ENCODE results near the gene BFSP1. TPM values are rescaled to one million over a fixed set of nuclear protein-coding genes. Genes with fewer than 3 reads are reported as not detected.

The BFSP1 gene
- total and polyA plus RNA-seq, 2 donors (not counting 3 experiments of a cell fraction or from before 2014, with no cell fraction given), result 3.1 to 5.2 TPM

- TF ChIP-seq FOS (IDR thresholded peaks at IDR 0.05; ENCODE audit: borderline replicate concordance, insufficient read depth, low read length) (peak; percentile 16), EZH2 (IDR thresholded peaks at IDR 0.05; ENCODE audit: borderline replicate concordance, low read depth, low read length, severe bottlenecking) (no peak)
- Histone ChIP-seq H3K79me2 (ENCODE audit: control insufficient read depth, insufficient read depth, low read length) (no peaks in the 10 kb centered on the region), H3K27me3 (ENCODE audit: control insufficient read depth in 2 of 2, insufficient read depth in 2 of 2, low read length in 2 of 2) (no peaks in the 10 kb centered on the region), H3K4me2 (ENCODE audit: insufficient read depth, low read length) (no peak overlapping the region), H3K4me1 (ENCODE audit: control insufficient read depth, extremely low read depth, insufficient read depth, low read length) (no peaks in the 10 kb centered on the region), H3K27ac (ENCODE audit: insufficient read depth, low read depth, low read length) (no peak overlapping the region), H3K9me3 (replicated peaks; ENCODE audit: control insufficient read depth, insufficient read depth, low read length) (no peaks in the 10 kb centered on the region), H3K36me3 (ENCODE audit: control insufficient read depth in 2 of 2, extremely low read depth in 1 of 2, insufficient read depth in 2 of 2, low read length in 2 of 2) (no peaks in the 10 kb centered on the region), H2AFZ (ENCODE audit: low read depth, low read length) (no peak overlapping the region), H3K4me3 (replicated peaks in 1 of 3; ENCODE audit: insufficient read depth in 1 of 3, low read depth in 1 of 3, low read length in 3 of 3) (no peak overlapping the region), H3K9ac (replicated peaks; ENCODE audit: extremely low read depth, insufficient read depth, low read length) (no peak overlapping the region), H3K9me1 (replicated peaks; ENCODE audit: control insufficient read depth, extremely low read depth, insufficient read depth, low read length) (no peaks in the 10 kb centered on the region), H4K20me1 (replicated peaks; ENCODE audit: control insufficient read depth, extremely low read depth, insufficient read depth, low read length) (no peaks in the 10 kb centered on the region)
- intact Hi-C loops (cut with micrococcal nuclease), result loop anchor here (10.0 kb wide), 1 partner anchor 456 kb away; no protein-coding TSS in a partner anchor
- no TSS peak for BruUV-seq (replicated peaks)
- FAIRE-seq (no peak), DNase-seq (ENCODE audit: low read depth, low spot score) (no peak)
- CTCF ChIA-PET, result interaction anchor here (0.6 to 2.3 kb wide), 4 partner anchors 19 to 400 kb away, joined by 3 to 14 read pairs (median 9); partner anchors contain the start of gene DSTN
- dilution Hi-C loops (cut with MboI; ENCODE audit: extremely low pct_ligation_motif_present, low sequenced_read_pairs), result no loop called here
- POLR2A ChIA-PET, result interaction anchor here (1.8 kb wide), 1 partner anchor 31 kb away, joined by 8 read pairs; the partner anchor contains the start of gene DSTN
Measured at GRCh38 chr20:17538517-17539170, 7.5 kb upstream of the BFSP1 start.

GRCh38 chr20:17537959-17538358 lies 6.8 kb upstream of the BFSP1 start:
- FAIRE-seq, result no peak
- no peak for TF ChIP-seq CTCF (IDR thresholded peaks at IDR 0.05; ENCODE audit: extremely low read depth in 1 of 2, insufficient read depth in 1 of 2, low read depth in 1 of 2, low read length in 2 of 2)
- TF ChIP-seq POLR2A (IDR thresholded peaks at IDR 0.05; ENCODE audit: low read depth, low read length), result no peak
- no peak for TF ChIP-seq JUN (IDR thresholded peaks at IDR 0.05; ENCODE audit: borderline replicate concordance, insufficient read depth, insufficient read length, low read depth)
- no peak for TF ChIP-seq EZH2 (IDR thresholded peaks at IDR 0.05; ENCODE audit: borderline replicate concordance, low read depth, low read length, severe bottlenecking)
- no peak for TF ChIP-seq POLR2AphosphoS5 (IDR thresholded peaks at IDR 0.05; ENCODE audit: insufficient read depth, low read depth, low read length)
- TF ChIP-seq MYC (IDR thresholded peaks at IDR 0.05; ENCODE audit: low read depth, low read length), result no peak
- no peak for TF ChIP-seq GATA2 (IDR thresholded peaks at IDR 0.05; ENCODE audit: insufficient read depth, insufficient read length, low read depth, low read length)
- no peak for TF ChIP-seq FOS (IDR thresholded peaks at IDR 0.05; ENCODE audit: borderline replicate concordance, insufficient read depth, low read length)
- TF ChIP-seq MAX (IDR thresholded peaks at IDR 0.05; ENCODE audit: insufficient read depth, insufficient read length), result no peak
- Histone ChIP-seq H3K79me2 (ENCODE audit: control insufficient read depth, insufficient read depth, low read length) (no peaks in the 10 kb centered on the region), H3K9ac (replicated peaks; ENCODE audit: extremely low read depth, insufficient read depth, low read length) (no peak overlapping the region), H3K27ac (ENCODE audit: insufficient read depth, low read depth, low read length) (no peak overlapping the region), H3K9me1 (replicated peaks; ENCODE audit: control insufficient read depth, extremely low read depth, insufficient read depth, low read length) (no peaks in the 10 kb centered on the region), H3K27me3 (ENCODE audit: control insufficient read depth in 2 of 2, insufficient read depth in 2 of 2, low read length in 2 of 2) (no peaks in the 10 kb centered on the region), H3K9me3 (replicated peaks; ENCODE audit: control insufficient read depth, insufficient read depth, low read length) (no peaks in the 10 kb centered on the region), H4K20me1 (replicated peaks; ENCODE audit: control insufficient read depth, extremely low read depth, insufficient read depth, low read length) (no peaks in the 10 kb centered on the region), H2AFZ (ENCODE audit: low read depth, low read length) (no peak overlapping the region), H3K36me3 (ENCODE audit: control insufficient read depth in 2 of 2, extremely low read depth in 1 of 2, insufficient read depth in 2 of 2, low read length in 2 of 2) (no peaks in the 10 kb centered on the region), H3K4me3 (replicated peaks in 1 of 3; ENCODE audit: insufficient read depth in 1 of 3, low read depth in 1 of 3, low read length in 3 of 3) (no peak overlapping the region), H3K4me2 (ENCODE audit: insufficient read depth, low read length) (no peak overlapping the region), H3K4me1 (ENCODE audit: control insufficient read depth, extremely low read depth, insufficient read depth, low read length) (peaks cover 3% of the 10 kb centered on the region)
- dilution Hi-C loops (cut with MboI; ENCODE audit: extremely low pct_ligation_motif_present, low sequenced_read_pairs), result no loop called here
- intact Hi-C loops (cut with micrococcal nuclease), result loop anchor here (1.0 to 10.0 kb wide), 8 partner anchors 19 to 457 kb away; no protein-coding TSS in a partner anchor
- DNase-seq (ENCODE audit: low read depth, low spot score), result no peak
- ChIA-PET CTCF (interaction anchor here (1.7 to 2.1 kb wide), 3 partner anchors 20 to 145 kb away, joined by 6 to 27 read pairs (median 20); partner anchors contain the start of gene RRBP1), POLR2A (no interaction called here)
- no TSS peak for BruUV-seq (replicated peaks)

All from endothelial cell of umbilical vein (primary cell).